ENCODE measurements around the gene CAMKMT. TPM values are rescaled to one million over a fixed set of nuclear protein-coding genes. Genes with fewer than 3 reads are reported as not detected.

The CAMKMT gene
- total RNA-seq, 2 donors from 2014 or later: 10.7 to 11.6 TPM

- no peaks in the 10 kb centered on the region for H3K36me3 ChIP-seq
Observed at GRCh38 chr2:44718431-44718830, 356.7 kb downstream of the CAMKMT start.

DNA sequence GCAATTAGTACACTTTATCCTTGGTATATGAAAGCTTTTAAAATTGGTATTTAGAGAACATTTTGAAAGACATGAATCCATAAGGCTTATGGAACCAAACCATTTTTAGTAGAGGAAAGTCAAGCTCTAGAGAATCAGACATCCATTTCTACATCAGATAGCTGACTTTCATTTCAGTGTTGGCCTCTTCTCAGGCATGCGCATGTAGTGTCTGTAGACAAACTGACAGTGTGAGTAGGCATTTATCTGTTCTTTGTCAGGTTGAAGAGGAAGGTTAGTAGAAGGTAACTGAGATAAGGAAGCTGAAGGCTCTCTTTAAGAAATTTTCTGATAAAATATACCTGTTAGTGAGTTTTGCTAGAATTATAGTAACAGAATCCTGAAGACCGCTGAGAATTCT, 357.8 kb downstream of the CAMKMT start:
- Histone ChIP-seq H3K9me3 (no peaks in the 10 kb centered on the region), H3K4me1 (no peaks in the 10 kb centered on the region)
- TF ChIP-seq, protein P1, sequence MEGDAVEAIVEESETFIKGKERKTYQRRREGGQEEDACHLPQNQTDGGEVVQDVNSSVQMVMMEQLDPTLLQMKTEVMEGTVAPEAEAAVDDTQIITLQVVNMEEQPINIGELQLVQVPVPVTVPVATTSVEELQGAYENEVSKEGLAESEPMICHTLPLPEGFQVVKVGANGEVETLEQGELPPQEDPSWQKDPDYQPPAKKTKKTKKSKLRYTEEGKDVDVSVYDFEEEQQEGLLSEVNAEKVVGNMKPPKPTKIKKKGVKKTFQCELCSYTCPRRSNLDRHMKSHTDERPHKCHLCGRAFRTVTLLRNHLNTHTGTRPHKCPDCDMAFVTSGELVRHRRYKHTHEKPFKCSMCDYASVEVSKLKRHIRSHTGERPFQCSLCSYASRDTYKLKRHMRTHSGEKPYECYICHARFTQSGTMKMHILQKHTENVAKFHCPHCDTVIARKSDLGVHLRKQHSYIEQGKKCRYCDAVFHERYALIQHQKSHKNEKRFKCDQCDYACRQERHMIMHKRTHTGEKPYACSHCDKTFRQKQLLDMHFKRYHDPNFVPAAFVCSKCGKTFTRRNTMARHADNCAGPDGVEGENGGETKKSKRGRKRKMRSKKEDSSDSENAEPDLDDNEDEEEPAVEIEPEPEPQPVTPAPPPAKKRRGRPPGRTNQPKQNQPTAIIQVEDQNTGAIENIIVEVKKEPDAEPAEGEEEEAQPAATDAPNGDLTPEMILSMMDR (IDR thresholded peaks at IDR 0.05): no peak

More at GRCh38 chr2:44718431-44718830, 356.7 kb downstream of the CAMKMT start:
- Histone ChIP-seq H3K4me3 (no peak overlapping the region), H3K27me3 (no peaks in the 10 kb centered on the region), H3K4me1 (no peaks in the 10 kb centered on the region), H3K9ac (ENCODE audit: low read depth in 2 of 2, low read length in 2 of 2) (no peak overlapping the region), H3K9me3 (no peaks in the 10 kb centered on the region), H3K27ac (no peak overlapping the region)
- intact Hi-C loops (cut with DNase I): no loop called here
- TF ChIP-seq, protein P1 (IDR thresholded peaks at IDR 0.05): no peak
- no peak for DNase-seq

DNA sequence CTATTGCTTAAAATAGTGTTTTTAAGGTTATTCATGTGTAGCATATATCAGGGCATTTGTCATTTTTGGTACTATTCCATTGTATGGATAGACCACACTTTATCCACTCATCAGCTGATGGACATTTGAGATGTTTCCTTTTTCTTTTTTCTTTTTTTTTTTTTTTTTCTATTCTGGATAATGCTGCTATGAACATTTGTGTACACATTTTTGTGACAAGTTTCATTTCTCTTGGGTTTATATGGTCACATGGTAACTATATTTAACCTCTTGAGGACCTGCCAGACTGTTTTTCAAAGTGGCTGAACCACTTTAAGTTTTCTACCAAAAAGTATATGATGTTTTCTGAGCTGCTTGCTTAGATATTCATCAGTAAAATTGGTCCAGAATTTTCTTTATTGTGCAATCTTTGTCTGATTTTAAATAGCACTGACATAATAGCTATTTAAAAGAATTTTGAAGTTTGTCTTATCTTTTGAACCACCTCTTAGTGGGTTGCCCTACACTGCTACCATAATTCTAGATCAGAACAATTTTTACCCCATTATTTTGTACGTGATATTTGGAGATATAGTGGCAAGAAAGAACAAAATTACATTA, 360.4 kb downstream of the CAMKMT start:
- H3K9me3 ChIP-seq: no peaks in the 10 kb centered on the region
- TF ChIP-seq, protein P1 (IDR thresholded peaks at IDR 0.05): no peak
- no peak overlapping the region for H3K4me3 ChIP-seq
- H3K27ac ChIP-seq: no peak overlapping the region
- no peaks in the 10 kb centered on the region for H3K36me3 ChIP-seq
- H3K4me1 ChIP-seq: no peaks in the 10 kb centered on the region
- intact Hi-C loops (cut with DNase I): no loop called here
- no peaks in the 10 kb centered on the region for H3K27me3 ChIP-seq
- no peak overlapping the region for H3K9ac ChIP-seq (ENCODE audit: low read depth in 2 of 2, low read length in 2 of 2)
- DNase-seq: no peak

More for the DNA sequence above, 357.8 kb downstream of the CAMKMT start:
- H3K27ac ChIP-seq: no peak overlapping the region
- intact Hi-C loops (cut with DNase I): no loop called here
- H3K4me3 ChIP-seq: no peak overlapping the region
- no peak overlapping the region for H3K9ac ChIP-seq (ENCODE audit: low read depth in 2 of 2, low read length in 2 of 2)
- no peak for DNase-seq
- no peaks in the 10 kb centered on the region for H3K36me3 ChIP-seq
- H3K27me3 ChIP-seq: no peaks in the 10 kb centered on the region

- no peaks in the 10 kb centered on the region for H3K9me3 ChIP-seq
- no peaks in the 10 kb centered on the region for H3K36me3 ChIP-seq
- TF ChIP-seq, protein P1 (IDR thresholded peaks at IDR 0.05): no peak
- no peak overlapping the region for H3K9ac ChIP-seq (ENCODE audit: low read depth in 2 of 2, low read length in 2 of 2)
- H3K27ac ChIP-seq: no peak overlapping the region
- no peaks in the 10 kb centered on the region for H3K4me1 ChIP-seq
- DNase-seq: no peak
- intact Hi-C loops (cut with DNase I): no loop called here
- H3K4me3 ChIP-seq: no peak overlapping the region
- no peaks in the 10 kb centered on the region for H3K27me3 ChIP-seq
Observed at GRCh38 chr2:44723921-44724320, 362.2 kb downstream of the CAMKMT start.

- no peaks in the 10 kb centered on the region for H3K36me3 ChIP-seq
- no peaks in the 10 kb centered on the region for H3K9me3 ChIP-seq
- intact Hi-C loops (cut with DNase I): no loop called here
- no peaks in the 10 kb centered on the region for H3K27me3 ChIP-seq
- no peak overlapping the region for H3K4me3 ChIP-seq
- no peak overlapping the region for H3K27ac ChIP-seq
- H3K4me1 ChIP-seq: no peaks in the 10 kb centered on the region
- H3K9ac ChIP-seq (ENCODE audit: low read depth in 2 of 2, low read length in 2 of 2): no peak overlapping the region
- TF ChIP-seq, protein P1 (IDR thresholded peaks at IDR 0.05): no peak
- DNase-seq: no peak
Observed at GRCh38 chr2:44730593-44730992, 368.8 kb downstream of the CAMKMT start.

All from colonic mucosa (tissue), 4 donors.